Dendritic cell treated with granulocyte-macrophage colony-stimulating factor and Interleukin-4, amounts not matched to agents 40 ng/mL and 50 ng/mL, for 4 days (primary cell): Measurements from ENCODE around the gene ZNF655.

Experiments
- H3K27ac Mint-ChIP-seq: one replicate; pipeline ENCODE4 v1.8.0; 2022; ENCODE audit warnings: mild to moderate bottlenecking, mixed read lengths
- H3K27me3 Mint-ChIP-seq: one replicate; pipeline ENCODE4 v1.8.0; 2022; ENCODE audit warnings: mild to moderate bottlenecking, mixed read lengths
- H3K36me3 Mint-ChIP-seq: one replicate; pipeline ENCODE4 v1.8.0; 2022; ENCODE audit warnings: low read depth, mixed read lengths
- H3K4me1 Mint-ChIP-seq: one replicate; pipeline ENCODE4 v1.8.0; 2022; ENCODE audit warnings: low read depth, mixed read lengths
- H3K4me3 Mint-ChIP-seq: one replicate; pipeline ENCODE4 v1.8.0; 2022; ENCODE audit warnings: mild to moderate bottlenecking, moderate library complexity, mixed read lengths
- H3K9me3 Mint-ChIP-seq: one replicate; pipeline ENCODE4 v1.8.0; 2022; ENCODE audit warnings: mixed read lengths
- intact Hi-C: fragments of 100-400 bp; cut with micrococcal nuclease; formaldehyde crosslinking; loops from one replicate; pipeline ENCODE4 v1.15.0; 2022

The ZNF655 gene

DNA sequence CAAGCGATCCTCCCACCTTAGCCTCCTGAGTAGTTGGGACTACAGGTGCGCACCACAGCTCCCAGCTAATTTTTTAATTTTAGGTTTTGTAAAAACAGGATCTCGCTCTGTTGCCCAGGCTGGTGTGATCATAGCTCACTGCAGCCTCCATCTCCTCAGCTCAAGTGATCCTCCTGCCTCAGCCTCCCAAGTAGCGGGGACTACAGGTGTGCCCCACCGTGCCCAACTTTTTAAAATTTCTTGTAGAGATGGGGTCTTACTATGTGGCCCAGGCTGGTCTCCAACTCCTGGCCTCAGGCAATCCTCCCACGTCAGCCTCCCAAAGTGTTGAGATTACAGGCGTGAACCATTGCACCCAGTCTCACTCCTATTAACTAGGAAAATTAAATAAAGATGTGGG, 47.1 kb downstream of the ZNF655 start:
- intact Hi-C loops = no loop called here
- Mint-ChIP-seq H3K9me3 (no peaks in the 10 kb centered on the region), H3K4me3 (no peak overlapping the region), H3K4me1 (peaks cover 4% of the 10 kb centered on the region), H3K36me3 (no peaks in the 10 kb centered on the region), H3K27me3 (peaks cover 7% of the 10 kb centered on the region), H3K27ac (no peak overlapping the region)

DNA sequence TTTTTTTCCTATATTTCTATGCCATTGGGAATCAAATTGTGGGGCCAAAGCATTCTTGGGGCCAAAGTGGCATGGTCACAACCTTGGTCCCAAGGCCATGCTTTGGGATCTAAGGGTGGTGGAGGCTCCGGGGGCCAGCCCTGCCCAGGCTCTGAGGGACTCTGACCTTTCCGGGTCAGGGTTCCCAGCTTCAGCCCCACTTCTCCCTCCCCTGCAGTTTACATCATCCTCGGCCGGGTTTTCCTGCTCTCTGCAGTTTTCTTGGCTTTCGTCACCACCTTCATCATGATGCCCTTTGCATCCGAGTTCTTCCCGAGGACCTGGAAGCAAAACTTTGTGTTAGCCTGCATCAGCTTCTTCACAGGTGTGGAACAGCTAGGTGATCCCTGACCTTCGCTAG, 48.1 kb downstream of the ZNF655 start:
- H3K36me3 Mint-ChIP-seq = no peaks in the 10 kb centered on the region
- intact Hi-C loops = no loop called here
- H3K4me1 Mint-ChIP-seq = peaks cover 4% of the 10 kb centered on the region
- H3K4me3 Mint-ChIP-seq = no peak overlapping the region
- H3K9me3 Mint-ChIP-seq = no peaks in the 10 kb centered on the region
- H3K27ac Mint-ChIP-seq = no peak overlapping the region
- H3K27me3 Mint-ChIP-seq = peaks cover 13% of the 10 kb centered on the region

DNA sequence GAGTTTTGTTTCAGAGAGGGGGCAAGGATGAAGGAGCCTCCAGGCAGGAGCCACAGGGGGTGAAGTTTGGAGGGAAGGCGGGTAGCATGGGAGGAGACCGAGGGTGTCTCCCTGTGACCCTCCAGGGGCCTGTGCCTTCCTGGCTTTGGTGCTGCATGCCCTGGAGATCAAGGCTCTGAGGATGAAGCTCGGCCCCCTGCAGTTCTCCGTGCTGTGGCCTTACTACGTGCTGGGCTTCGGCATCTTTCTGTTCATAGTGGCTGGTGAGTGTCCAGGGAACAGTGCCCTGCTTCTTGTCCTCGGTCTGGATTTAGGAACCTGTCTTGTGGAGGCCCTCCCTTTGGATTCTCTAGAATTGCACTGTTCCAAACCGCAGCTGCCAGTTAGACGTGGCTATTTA, 49.1 kb downstream of the ZNF655 start:
- Mint-ChIP-seq H3K9me3 (no peaks in the 10 kb centered on the region), H3K36me3 (no peaks in the 10 kb centered on the region), H3K4me1 (peaks cover 4% of the 10 kb centered on the region), H3K27ac (no peak overlapping the region), H3K27me3 (peaks cover 17% of the 10 kb centered on the region), H3K4me3 (no peak overlapping the region)
- intact Hi-C loops = no loop called here

- H3K36me3 Mint-ChIP-seq = peaks cover 29% of the 10 kb centered on the region
- peaks cover 34% of the 10 kb centered on the region for H3K4me1 Mint-ChIP-seq
- no peaks in the 10 kb centered on the region for H3K9me3 Mint-ChIP-seq
- intact Hi-C loops = loop anchor here (10.0 kb wide), 1 partner anchor 110 kb away; the partner anchor contains the start of genes ZKSCAN5 and ZNF394
- H3K27me3 Mint-ChIP-seq = peaks cover 29% of the 10 kb centered on the region
- H3K4me3 Mint-ChIP-seq = no peak overlapping the region
- H3K27ac Mint-ChIP-seq = no peak overlapping the region
Observed at GRCh38 chr7:99614495-99614894, 56.1 kb downstream of the ZNF655 start.

DNA sequence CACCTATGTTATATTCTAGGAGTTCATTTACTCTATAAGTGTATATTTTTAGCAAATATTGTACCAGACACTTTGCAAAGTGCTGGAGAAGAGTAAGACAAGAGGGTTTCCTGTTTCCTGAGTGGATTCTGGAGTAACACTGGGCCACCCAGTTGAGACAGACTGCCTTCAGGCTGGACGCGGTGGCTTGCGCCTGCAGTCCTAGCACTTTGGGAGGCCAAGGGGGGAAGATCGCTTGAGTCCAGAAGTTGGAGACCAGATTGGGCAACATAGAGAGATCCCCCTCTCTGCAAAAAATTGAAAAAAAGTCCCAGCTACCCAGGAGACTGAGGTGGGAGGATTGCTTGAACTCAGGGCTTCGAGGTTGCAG, 57.5 kb downstream of the ZNF655 start:
- Mint-ChIP-seq H3K4me1 (peaks cover 48% of the 10 kb centered on the region), H3K9me3 (no peaks in the 10 kb centered on the region), H3K36me3 (peaks cover 44% of the 10 kb centered on the region), H3K27me3 (peaks cover 22% of the 10 kb centered on the region), H3K27ac (peak overlapping the region; percentile 94), H3K4me3 (peak overlapping the region; percentile 92)
- intact Hi-C loops = loop anchor here (10.0 kb wide), 1 partner anchor 111 kb away; the partner anchor contains the start of genes ZKSCAN5 and ZNF394

GRCh38 chr7:99616359-99617191, 58.1 kb downstream of the ZNF655 start, which contains the start of gene ZSCAN25:
Gene ZSCAN25 (plus strand): TSS chr7:99616946. CDS start chr7:99619607, 2,661 bp downstream.
- Mint-ChIP-seq H3K27me3 (peaks cover 18% of the 10 kb centered on the region), H3K9me3 (no peaks in the 10 kb centered on the region), H3K4me1 (peaks cover 54% of the 10 kb centered on the region)

GRCh38 chr7:99617192-99617781, 58.8 kb downstream of the ZNF655 start:
- Mint-ChIP-seq H3K27me3 (peaks cover 15% of the 10 kb centered on the region), H3K4me1 (peaks cover 59% of the 10 kb centered on the region), H3K27ac (peak overlapping the region; percentile 94), H3K4me3 (peak overlapping the region; percentile 92), H3K9me3 (no peaks in the 10 kb centered on the region), H3K36me3 (peaks cover 57% of the 10 kb centered on the region)
- intact Hi-C loops = loop anchor here (10.0 kb wide), 1 partner anchor 112 kb away; the partner anchor contains the start of genes ZKSCAN5 and ZNF394

More at GRCh38 chr7:99616359-99617191, 58.1 kb downstream of the ZNF655 start, which contains the start of gene ZSCAN25:
- H3K4me3 Mint-ChIP-seq = peak within 1 kb of the TSS; percentile 92
- H3K36me3 Mint-ChIP-seq = peaks cover 50% of the 10 kb centered on the region
- H3K27ac Mint-ChIP-seq = peak within 1 kb of the TSS; percentile 94
- intact Hi-C loops = loop anchor here (10.0 kb wide), 1 partner anchor 112 kb away; the partner anchor contains the start of genes ZKSCAN5 and ZNF394

DNA sequence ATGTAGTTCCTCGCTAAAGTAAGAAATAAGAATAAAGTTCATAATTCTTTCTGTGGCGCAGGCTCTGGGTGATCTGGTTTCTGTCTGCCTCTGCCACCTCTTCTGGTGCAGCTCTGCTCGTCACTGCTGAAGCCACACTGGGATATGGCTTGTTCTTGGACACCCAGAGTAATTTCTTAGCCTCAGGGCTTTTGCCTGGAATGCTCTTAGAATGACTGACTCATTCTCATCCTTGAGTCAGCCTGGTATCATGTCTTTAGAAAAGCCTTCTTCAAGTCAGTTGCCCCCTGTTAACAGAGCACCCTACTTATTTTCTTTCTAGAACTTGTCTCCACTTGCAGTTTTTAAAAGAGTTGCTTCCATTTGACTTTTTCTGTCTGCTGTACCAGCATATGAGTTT, 60.3 kb downstream of the ZNF655 start:
- Mint-ChIP-seq H3K36me3 (peaks cover 72% of the 10 kb centered on the region), H3K27me3 (peaks cover 5% of the 10 kb centered on the region), H3K4me1 (peaks cover 59% of the 10 kb centered on the region), H3K9me3 (no peaks in the 10 kb centered on the region), H3K4me3 (no peak overlapping the region), H3K27ac (no peak overlapping the region)
- intact Hi-C loops = loop anchor here (10.0 kb wide), 1 partner anchor 114 kb away; the partner anchor contains the start of genes ZKSCAN5 and ZNF394

DNA sequence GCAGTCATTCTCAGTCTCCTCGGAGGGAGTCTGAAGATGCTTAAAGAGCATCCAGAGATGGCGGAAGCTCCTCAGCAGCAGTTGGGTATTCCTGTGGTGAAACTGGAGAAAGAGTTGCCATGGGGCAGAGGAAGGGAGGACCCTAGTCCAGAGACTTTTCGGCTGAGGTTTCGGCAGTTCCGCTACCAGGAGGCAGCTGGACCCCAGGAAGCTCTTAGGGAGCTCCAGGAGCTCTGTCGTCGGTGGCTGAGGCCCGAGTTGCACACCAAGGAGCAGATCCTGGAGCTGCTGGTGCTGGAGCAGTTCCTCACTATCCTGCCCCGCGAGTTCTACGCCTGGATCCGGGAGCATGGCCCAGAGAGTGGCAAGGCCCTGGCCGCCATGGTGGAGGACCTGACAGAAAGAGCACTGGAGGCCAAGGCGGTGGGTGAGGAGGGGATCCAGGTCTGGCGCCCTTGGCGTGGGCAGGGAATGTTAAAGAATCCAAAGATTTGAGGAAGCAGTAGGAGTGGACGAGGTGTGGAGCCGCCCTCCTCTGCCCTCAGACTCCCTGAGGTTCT, 61.2 kb downstream of the ZNF655 start:
- peaks cover 4% of the 10 kb centered on the region for H3K27me3 Mint-ChIP-seq
- no peak overlapping the region for H3K27ac Mint-ChIP-seq
- intact Hi-C loops = loop anchor here (10.0 kb wide), 1 partner anchor 115 kb away; the partner anchor contains the start of genes ZKSCAN5 and ZNF394
- no peaks in the 10 kb centered on the region for H3K9me3 Mint-ChIP-seq
- peaks cover 81% of the 10 kb centered on the region for H3K36me3 Mint-ChIP-seq
- H3K4me1 Mint-ChIP-seq = peaks cover 61% of the 10 kb centered on the region
- H3K4me3 Mint-ChIP-seq = no peak overlapping the region

- H3K9me3 Mint-ChIP-seq = no peaks in the 10 kb centered on the region
- H3K4me3 Mint-ChIP-seq = no peak overlapping the region
- peak overlapping the region; percentile 11 for H3K27ac Mint-ChIP-seq
- H3K4me1 Mint-ChIP-seq = peaks cover 64% of the 10 kb centered on the region
- H3K36me3 Mint-ChIP-seq = peaks cover 97% of the 10 kb centered on the region
- H3K27me3 Mint-ChIP-seq = no peaks in the 10 kb centered on the region
- intact Hi-C loops = no loop called here
Observed at GRCh38 chr7:99621271-99621670, 62.8 kb downstream of the ZNF655 start.

- Mint-ChIP-seq H3K9me3 (no peaks in the 10 kb centered on the region), H3K4me3 (no peak overlapping the region), H3K4me1 (peaks cover 56% of the 10 kb centered on the region), H3K27me3 (no peaks in the 10 kb centered on the region), H3K27ac (no peak overlapping the region), H3K36me3 (peaks cover 94% of the 10 kb centered on the region)
- intact Hi-C loops = no loop called here
Observed at GRCh38 chr7:99622596-99622995, 64.2 kb downstream of the ZNF655 start.

DNA sequence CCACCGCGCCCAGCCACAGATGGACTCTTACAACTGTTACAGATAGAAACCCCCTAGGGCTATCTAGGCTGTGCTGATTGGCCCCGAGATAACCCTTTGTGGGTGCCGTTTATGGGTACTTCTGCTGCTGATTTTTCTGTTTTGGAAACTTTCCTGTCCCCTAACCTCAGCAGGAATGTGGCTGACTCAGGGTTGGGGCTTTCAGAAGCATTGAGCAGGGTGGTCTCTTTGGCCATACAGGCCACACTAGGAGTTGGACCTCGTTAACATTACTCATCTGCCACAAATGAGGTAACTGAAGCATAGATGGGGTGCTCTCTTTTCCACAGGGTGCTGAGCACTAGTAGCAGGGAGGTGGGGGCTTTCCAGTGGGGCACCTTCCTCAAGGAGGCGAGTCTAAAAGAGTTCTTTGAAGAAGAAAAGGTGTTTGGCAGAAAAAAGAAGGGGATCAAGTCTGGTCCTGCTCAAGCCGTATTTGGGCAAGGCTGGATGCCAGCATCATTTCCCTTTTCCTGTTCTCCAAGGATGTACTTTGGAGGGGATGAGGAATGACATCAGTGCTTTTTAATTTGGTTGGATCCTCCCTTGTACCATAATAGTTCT, 64.8 kb downstream of the ZNF655 start:
- no peak overlapping the region for H3K4me3 Mint-ChIP-seq
- no peaks in the 10 kb centered on the region for H3K27me3 Mint-ChIP-seq
- intact Hi-C loops = no loop called here
- no peaks in the 10 kb centered on the region for H3K9me3 Mint-ChIP-seq
- H3K27ac Mint-ChIP-seq = no peak overlapping the region
- peaks cover 50% of the 10 kb centered on the region for H3K4me1 Mint-ChIP-seq
- peaks cover 97% of the 10 kb centered on the region for H3K36me3 Mint-ChIP-seq

GRCh38 chr7:99623702-99624447, 65.4 kb downstream of the ZNF655 start:
- peaks cover 97% of the 10 kb centered on the region for H3K36me3 Mint-ChIP-seq
- intact Hi-C loops = no loop called here
- peaks cover 44% of the 10 kb centered on the region for H3K4me1 Mint-ChIP-seq
- H3K9me3 Mint-ChIP-seq = no peaks in the 10 kb centered on the region
- H3K27ac Mint-ChIP-seq = peak overlapping the region; percentile 25
- no peaks in the 10 kb centered on the region for H3K27me3 Mint-ChIP-seq
- no peak overlapping the region for H3K4me3 Mint-ChIP-seq
